H1 (cell line): ENCODE measurements around the gene COX14. TPM values are rescaled to one million over a fixed set of nuclear protein-coding genes. Genes with fewer than 3 reads are reported as not detected.

Experiments
- CTCF ChIA-PET: fragments of 300-600 bp; sonication (Branson Sonifier 250); formaldehyde crosslinking; loops from one replicate; lab custom pipeline; 2021; ENCODE audit not compliant: partially characterized antibody; lab: Charles Lee
- POLR2A ChIA-PET: fragments of 300-600 bp; sonication (Branson Sonifier 250); formaldehyde crosslinking; loops from one replicate; lab custom pipeline; 2021; ENCODE audit warnings: inconsistent platforms; ENCODE audit not compliant: partially characterized antibody; lab: Charles Lee
- DNase-seq, 2 experiments: peaks; one replicate each; pipeline versions ENCODE4 v3.0.0 to v3.0.0-alpha.2; 2010 to 2022; ENCODE audit warnings: low spot score in 2 of 2, low read depth in 1 of 2, mixed read lengths in 1 of 2
- FAIRE-seq: peaks from 2 replicates; lab custom pipeline; 2011; peaks lifted over from hg19 to GRCh38; lab: Jason Lieb, UNC
- H2AFZ ChIP-seq: 2 replicates; pipeline ENCODE4 v1.8.1; 2012; ENCODE audit warnings: low read length, inconsistent platforms
- H2AK5ac ChIP-seq: 2 replicates; pipeline ENCODE4 v1.6.1; 2013; ENCODE audit warnings: low read depth, low read length
- H2BK120ac ChIP-seq: replicated peaks from 2 replicates; pipeline ENCODE3; 2013; ENCODE audit warnings: low read depth, low read length, inconsistent platforms
- H2BK12ac ChIP-seq: 2 replicates; pipeline ENCODE4 v1.6.1; 2013; ENCODE audit warnings: low read depth, low read length
- H2BK15ac ChIP-seq: 2 replicates; pipeline ENCODE4 v1.6.1; 2013; ENCODE audit warnings: low read length
- H2BK20ac ChIP-seq: 2 replicates; pipeline ENCODE4 v1.6.1; 2013; ENCODE audit warnings: low read length
- H2BK5ac ChIP-seq: 2 replicates; pipeline ENCODE4 v1.6.1; 2013; ENCODE audit warnings: low read depth, low read length
- H3K14ac ChIP-seq: 2 replicates; pipeline ENCODE4 v1.6.1; 2013; ENCODE audit warnings: inconsistent platforms; ENCODE audit not compliant: insufficient read length
- H3K18ac ChIP-seq: 2 replicates; pipeline ENCODE4 v1.6.1; 2013; ENCODE audit warnings: low read length; ENCODE audit errors: extremely low read depth
- H3K23ac ChIP-seq: 2 replicates; pipeline ENCODE4 v1.6.1; 2013; ENCODE audit warnings: inconsistent platforms; ENCODE audit not compliant: insufficient read length
- H3K23me2 ChIP-seq: 2 replicates; pipeline ENCODE4 v1.6.1; 2013; ENCODE audit warnings: low read depth, low read length
- H3K27ac ChIP-seq: 2 replicates; pipeline ENCODE4 v1.6.1; 2011; ENCODE audit warnings: low read depth, low read length, inconsistent platforms
- H3K27me3 ChIP-seq, 4 experiments: replicated peaks in 1 of 4; 1 replicate in 1 of 4; 2 replicates in 3 of 4; pipeline versions ENCODE4 v1.6.1 to v1.8.1; 2011 to 2013; ENCODE audit warnings: low read length in 3 of 4, mild to moderate bottlenecking in 3 of 4, inconsistent platforms in 2 of 4, mixed read lengths in 2 of 4, moderate library complexity in 1 of 4; ENCODE audit not compliant: control insufficient read depth in 3 of 4, insufficient read depth in 3 of 4; ENCODE audit errors: extremely low read depth in 1 of 4
- H3K36me3 ChIP-seq, 4 experiments: 2 replicates each; pipeline versions ENCODE4 v1.6.1 to v1.8.1; 2011 to 2013; ENCODE audit warnings: mild to moderate bottlenecking in 4 of 4, low read length in 3 of 4, moderate library complexity in 2 of 4, control low read depth in 1 of 4, inconsistent platforms in 1 of 4; ENCODE audit not compliant: insufficient read depth in 4 of 4, control insufficient read depth in 2 of 4
- H3K4ac ChIP-seq: replicated peaks from 2 replicates; pipeline ENCODE3; 2013; ENCODE audit warnings: low read length, low read depth, mixed read lengths, inconsistent platforms; ENCODE audit not compliant: insufficient read length
- H3K4me1 ChIP-seq, 4 experiments: replicated peaks in 1 of 4; 1 replicate in 1 of 4; 2 replicates in 3 of 4; pipeline versions ENCODE4 v1.6.1 to v1.8.1; 2011 to 2013; ENCODE audit warnings: low read length in 3 of 4, inconsistent platforms in 2 of 4, mixed read lengths in 1 of 4; ENCODE audit not compliant: insufficient read depth in 4 of 4, control insufficient read depth in 3 of 4
- H3K4me2 ChIP-seq, 2 experiments: 2 replicates each; pipeline versions ENCODE4 v1.6.1 to v1.8.1; 2011 to 2013; ENCODE audit warnings: low read depth in 2 of 2, low read length in 2 of 2, control low read depth in 1 of 2, inconsistent platforms in 1 of 2, mild to moderate bottlenecking in 1 of 2; ENCODE audit not compliant: insufficient read depth in 1 of 2
- H3K4me3 ChIP-seq, 4 experiments: fragments of 200-600, 300-600 bp in 1 of 4; sonication (generic), shearing (Covaris generic), sonication (Bioruptor Twin) in 1 of 4; 2 replicates each; pipeline versions ENCODE4 v1.5.1 to v1.8.1; 2011 to 2016; ENCODE audit warnings: low read length in 4 of 4, low read depth in 3 of 4, control low read depth in 2 of 4, inconsistent platforms in 2 of 4, mild to moderate bottlenecking in 2 of 4, mixed read lengths in 1 of 4, moderate library complexity in 1 of 4; ENCODE audit not compliant: insufficient read depth in 2 of 4; ENCODE audit errors: extremely low read depth in 1 of 4
- H3K56ac ChIP-seq: replicated peaks from 2 replicates; pipeline ENCODE3; 2013; ENCODE audit warnings: low read depth, mild to moderate bottlenecking, mixed read lengths, low read length, inconsistent platforms; ENCODE audit not compliant: insufficient read length
- H3K79me1 ChIP-seq: 2 replicates; pipeline ENCODE4 v1.6.1; 2013; ENCODE audit warnings: low read depth, low read length, control low read depth
- H3K79me2 ChIP-seq, 2 experiments: 2 replicates each; pipeline versions ENCODE4 v1.6.1 to v1.8.1; 2012 to 2013; ENCODE audit warnings: low read length in 2 of 2, mild to moderate bottlenecking in 2 of 2, inconsistent platforms in 1 of 2; ENCODE audit not compliant: insufficient read depth in 2 of 2, control insufficient read depth in 1 of 2
- H3K9ac ChIP-seq, 4 experiments: replicated peaks in 1 of 4; 1 replicate in 1 of 4; 2 replicates in 3 of 4; pipeline versions ENCODE4 v1.6.1 to v1.8.1; 2011 to 2013; ENCODE audit warnings: low read depth in 3 of 4, low read length in 3 of 4, control low read depth in 2 of 4, mild to moderate bottlenecking in 2 of 4, moderate library complexity in 2 of 4, inconsistent platforms in 1 of 4; ENCODE audit errors: extremely low read depth in 1 of 4
- H3K9me3 ChIP-seq, 2 experiments: 2 replicates each; pipeline versions ENCODE4 v1.6.1 to v1.8.1; 2012 to 2013; ENCODE audit warnings: mild to moderate bottlenecking in 2 of 2, moderate library complexity in 2 of 2, control low read depth in 1 of 2, inconsistent platforms in 1 of 2, low read depth in 1 of 2, low read length in 1 of 2, mixed read lengths in 1 of 2; ENCODE audit not compliant: insufficient read depth in 2 of 2
- H4K20me1 ChIP-seq, 2 experiments: replicated peaks in 1 of 2; 2 replicates each; pipeline versions ENCODE3 to v1.8.1; 2011 to 2013; ENCODE audit warnings: inconsistent platforms in 2 of 2, low read length in 2 of 2, mild to moderate bottlenecking in 1 of 2; ENCODE audit not compliant: insufficient read depth in 2 of 2, control insufficient read depth in 1 of 2
- H4K5ac ChIP-seq: 2 replicates; pipeline ENCODE4 v1.6.1; 2013; ENCODE audit warnings: low read length, low read depth, mixed read lengths, inconsistent platforms; ENCODE audit not compliant: insufficient read length
- H4K8ac ChIP-seq: 2 replicates; pipeline ENCODE4 v1.8.0; 2013; ENCODE audit warnings: mild to moderate bottlenecking, moderate library complexity, low read length, inconsistent platforms; ENCODE audit not compliant: insufficient read depth; ENCODE audit errors: extremely low read depth
- H4K91ac ChIP-seq: replicated peaks from 2 replicates; pipeline ENCODE3; 2013; ENCODE audit warnings: low read length, mixed read lengths, inconsistent platforms; ENCODE audit not compliant: insufficient read length
- RAD21 ChIP-seq, 2 experiments: IDR thresholded peaks in 1 of 2; conservative IDR thresholded peaks in 1 of 2; 2 replicates each; pipeline ENCODE4 v1.6.1; 2011; ENCODE audit warnings: low read depth in 2 of 2, low read length in 2 of 2, improper control_type of control experiment in 1 of 2, inconsistent platforms in 1 of 2, mild to moderate bottlenecking in 1 of 2, moderate library complexity in 1 of 2
- SP1 ChIP-seq: IDR thresholded peaks from 2 replicates; pipeline ENCODE4 v1.6.1; 2011; ENCODE audit warnings: low read depth, low read length
- WGBS, 2 experiments: shearing (Covaris generic) in 1 of 2; methylation state at CpG; one replicate each; pipeline versions ENCODE4 v1.1.6 to v1.1.7; 2013 to 2015; ENCODE audit warnings: low lambda C conversion rate in 2 of 2, mixed read lengths in 2 of 2, inconsistent platforms in 1 of 2, low coverage in 1 of 2, missing lambda C conversion rate in 1 of 2; ENCODE audit not compliant: insufficient replicate concordance in 2 of 2, insufficient coverage in 1 of 2, insufficient read length in 1 of 2; ENCODE audit errors: extremely low coverage in 1 of 2, missing lambda C conversion rate in 1 of 2; 5-methylcytosine and 5-hydroxymethylcytosine counted together
- polyA plus RNA-seq, 7 experiments: library from polyadenylated mRNA; depleted of rRNA in 3 of 7; stranded (reverse) in 5 of 7; unstranded in 2 of 7; fragments of >200 nt in 5 of 7; fragments of 200-250 nt in 2 of 7; gene quantifications; 1 replicate in 5 of 7; 2 replicates in 1 of 7; 4 replicates in 1 of 7; pipeline versions ENCODE4 v1.2.1 to v1.2.3, GENCODE V29; 2011 to 2013; ENCODE audit warnings: missing spikeins in 2 of 7, mixed read lengths in 2 of 7
- total RNA-seq: library from RNA; stranded (reverse); fragmentation: NEBNext Ultra II Directional; extraction: Animal tissue kit (Norgen Biotek cat#: 25700); gene quantifications from 2 replicates; pipeline ENCODE4 v1.2.1, GENCODE V29; 2021
- TF ChIP-seq, protein P1 (sequence below), 3 experiments: IDR thresholded peaks; 1 replicate in 2 of 3; 2 replicates in 1 of 3; pipeline versions ENCODE4 v1.5.1 to v1.6.1; 2011; ENCODE audit warnings: low read length in 3 of 3, mild to moderate bottlenecking in 3 of 3, inconsistent platforms in 2 of 3, low read depth in 1 of 3, moderate library complexity in 1 of 3; ENCODE audit not compliant: insufficient read depth in 1 of 3; ENCODE audit errors: control extremely low read depth in 1 of 3

The COX14 gene
- total and polyA plus RNA-seq, 2 of the 8 experiments (the other 6 are each of a cell fraction or from before 2014, with no cell fraction given) = 40.1 to 102 TPM

DNA sequence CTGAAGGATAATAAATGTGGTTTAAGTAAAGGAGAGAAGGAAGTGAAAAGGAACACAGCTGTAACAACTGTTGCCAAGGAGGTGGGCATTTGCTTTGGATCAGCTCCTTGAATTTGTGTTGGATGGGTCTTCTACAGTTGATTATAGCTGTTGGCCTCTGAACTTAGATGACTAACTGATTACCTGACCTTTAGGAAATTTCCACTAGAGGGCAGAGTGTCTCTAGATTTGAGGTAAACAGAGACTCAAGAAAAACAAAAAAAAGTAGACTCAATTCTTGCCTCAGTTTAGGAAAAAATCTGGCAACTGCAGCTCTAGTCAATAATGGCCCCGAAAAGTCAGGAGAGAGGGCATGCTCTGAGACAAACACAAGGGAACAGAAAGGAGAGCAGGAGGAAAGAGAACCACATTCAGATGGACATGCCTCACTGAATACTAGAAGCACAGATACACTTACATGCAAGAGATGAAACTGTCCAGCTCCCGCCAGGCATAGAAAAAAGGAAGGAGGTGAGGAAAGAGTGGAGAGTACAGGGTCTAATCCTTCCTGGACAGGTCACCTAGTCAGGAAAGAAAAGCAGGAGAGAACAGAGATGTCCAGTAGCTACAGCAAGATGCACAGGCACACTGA, 20.6 kb downstream of the COX14 start:
- H3K27ac ChIP-seq = no peak overlapping the region
- no peak overlapping the region for H2BK12ac ChIP-seq
- peaks cover 2% of the 10 kb centered on the region; the same call in 1 of the 2 replicates for H3K23me2 ChIP-seq
- no peak overlapping the region for H3K4me2 ChIP-seq
- CTCF ChIA-PET = interaction anchor here (0.6 to 4.2 kb wide), 28 partner anchors 9 to 298 kb away, joined by 3 to 38 read pairs (median 4); partner anchors contain the start of genes CERS5, COX14 and GPD1
- POLR2A ChIA-PET = interaction anchor here (0.7 to 2.4 kb wide), 10 partner anchors 10 to 180 kb away, joined by 3 to 6 read pairs (median 4); partner anchors contain the start of genes COX14 and SMARCD1
- H3K79me2 ChIP-seq = no peaks in the 10 kb centered on the region
- H4K8ac ChIP-seq = no peak overlapping the region
- H2BK20ac ChIP-seq = no peak overlapping the region
- no peak overlapping the region for H2AK5ac ChIP-seq
- H3K79me1 ChIP-seq = no peaks in the 10 kb centered on the region; the same call in 1 of the 2 replicates
- no peak overlapping the region for H3K4me3 ChIP-seq
- no peak overlapping the region for H3K56ac ChIP-seq
- no peaks in the 10 kb centered on the region for H3K9me3 ChIP-seq
- H2BK120ac ChIP-seq = no peak overlapping the region
- peaks cover 23 to 67% (median 51%) of the 10 kb centered on the region in 4 experiments for H3K36me3 ChIP-seq
- DNase-seq (no peak), FAIRE-seq (no peak)
- no peaks in the 10 kb centered on the region for H3K27me3 ChIP-seq
- no peak overlapping the region for H3K4ac ChIP-seq
- TF ChIP-seq, protein P1, sequence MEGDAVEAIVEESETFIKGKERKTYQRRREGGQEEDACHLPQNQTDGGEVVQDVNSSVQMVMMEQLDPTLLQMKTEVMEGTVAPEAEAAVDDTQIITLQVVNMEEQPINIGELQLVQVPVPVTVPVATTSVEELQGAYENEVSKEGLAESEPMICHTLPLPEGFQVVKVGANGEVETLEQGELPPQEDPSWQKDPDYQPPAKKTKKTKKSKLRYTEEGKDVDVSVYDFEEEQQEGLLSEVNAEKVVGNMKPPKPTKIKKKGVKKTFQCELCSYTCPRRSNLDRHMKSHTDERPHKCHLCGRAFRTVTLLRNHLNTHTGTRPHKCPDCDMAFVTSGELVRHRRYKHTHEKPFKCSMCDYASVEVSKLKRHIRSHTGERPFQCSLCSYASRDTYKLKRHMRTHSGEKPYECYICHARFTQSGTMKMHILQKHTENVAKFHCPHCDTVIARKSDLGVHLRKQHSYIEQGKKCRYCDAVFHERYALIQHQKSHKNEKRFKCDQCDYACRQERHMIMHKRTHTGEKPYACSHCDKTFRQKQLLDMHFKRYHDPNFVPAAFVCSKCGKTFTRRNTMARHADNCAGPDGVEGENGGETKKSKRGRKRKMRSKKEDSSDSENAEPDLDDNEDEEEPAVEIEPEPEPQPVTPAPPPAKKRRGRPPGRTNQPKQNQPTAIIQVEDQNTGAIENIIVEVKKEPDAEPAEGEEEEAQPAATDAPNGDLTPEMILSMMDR (IDR thresholded peaks at IDR 0.05; ENCODE audit: control extremely low read depth in 1 of 3, insufficient read depth in 1 of 3, low read depth in 1 of 3, low read length in 3 of 3) = peak in 2 of 3 experiments; percentile 33 to 38; a peak in 2 of 4 replicates
- TF ChIP-seq SP1 (no peak), RAD21 (IDR thresholded peaks at IDR 0.05 in 1 of 2, conservative IDR thresholded peaks at IDR 0.05 in 1 of 2; ENCODE audit: low read depth in 2 of 2, low read length in 2 of 2) (peak; percentile 49 to 56; a peak in 3 of 4 replicates)
- peaks cover 0 to 3% of the 10 kb centered on the region in 2 experiments for H4K20me1 ChIP-seq
- no peak overlapping the region for H2BK5ac ChIP-seq
- no peak overlapping the region for H2AFZ ChIP-seq
- no peak overlapping the region for H3K23ac ChIP-seq
- no peak overlapping the region for H3K14ac ChIP-seq
- H4K91ac ChIP-seq = no peak overlapping the region
- H3K18ac ChIP-seq = no peak overlapping the region
- WGBS, 2 experiments = 96% methylated on average over 2 of the region's 2 CpGs; no CpG with 5 or more reads in 1 of the 2 experiments
- no peak overlapping the region for H4K5ac ChIP-seq
- no peaks in the 10 kb centered on the region for H3K4me1 ChIP-seq
- H3K9ac ChIP-seq = no peak overlapping the region
- no peak overlapping the region for H2BK15ac ChIP-seq
